ENCODE data around the gene GALNT16. TPM values are rescaled to one million over a fixed set of nuclear protein-coding genes. Genes with fewer than 3 reads are reported as not detected.
"Not testable (repeated sequence)": the region's sequence is repeated elsewhere in the genome, so short reads cannot be mapped to it uniquely, and the experiment has no call there.

GALNT16 gene
- total RNA-seq, 4 donors from 2014 or later, result 2.1 to 35.9 (median 11.5) TPM

DNA sequence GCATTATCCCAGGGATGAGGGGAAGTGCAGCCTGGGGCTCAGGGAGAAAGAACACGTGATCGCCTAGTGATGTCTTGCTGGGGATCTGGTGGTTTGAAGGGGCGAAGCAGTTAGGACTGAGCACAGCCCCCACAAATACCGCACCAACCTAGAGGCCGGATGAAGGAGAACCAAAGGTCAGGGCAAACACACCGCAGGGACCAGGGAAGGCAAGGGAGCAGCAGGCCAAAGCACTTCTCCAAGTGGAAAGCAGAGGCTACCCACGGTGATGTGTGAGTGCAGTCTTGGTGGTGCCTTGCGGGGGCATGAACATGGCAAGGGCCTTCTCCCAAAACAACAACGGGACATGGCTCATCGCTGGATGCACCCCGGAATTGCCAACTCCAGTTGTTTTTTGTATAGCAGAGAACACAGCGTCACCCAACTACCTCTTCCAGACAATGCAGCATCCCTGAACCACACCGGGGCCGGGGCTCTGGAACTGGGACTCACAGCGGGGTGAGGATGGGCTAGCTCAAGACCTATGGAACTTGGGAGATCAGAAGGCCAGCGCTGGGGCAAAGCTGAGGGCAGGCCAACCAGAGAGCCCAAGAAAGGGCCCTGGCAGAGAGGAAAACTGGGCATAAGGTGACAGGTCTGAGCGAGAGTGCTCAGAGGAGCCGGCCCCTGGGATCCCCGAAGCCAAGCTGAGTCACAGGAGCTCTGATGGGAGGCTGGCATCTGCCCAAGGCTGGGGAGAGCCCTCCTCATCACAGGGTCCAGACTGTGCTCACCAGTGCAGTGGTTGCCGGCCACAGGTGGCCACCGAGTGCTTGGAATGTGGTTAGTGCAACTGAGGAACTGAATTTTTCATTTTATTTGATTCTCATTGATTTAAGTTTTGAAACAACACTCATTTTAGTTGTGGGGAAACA, 11.1 kb downstream of the GALNT16 start:
- Histone ChIP-seq H3K27me3 (no peaks in the 10 kb centered on the region), H3K9me3 (no peaks in the 10 kb centered on the region), H3K27ac (no peak overlapping the region), H3K4me1 (no peaks in the 10 kb centered on the region), H3K4me3 (no peak overlapping the region), H3K36me3 (no peaks in the 10 kb centered on the region)
- no peak for DNase-seq
- TF ChIP-seq POLR2A (IDR thresholded peaks at IDR 0.05) (no peak), CTCF (IDR thresholded peaks at IDR 0.05) (no peak)
- intact Hi-C loops (cut with DNase I; ENCODE audit: low total_unique reads), result no loop called here

DNA sequence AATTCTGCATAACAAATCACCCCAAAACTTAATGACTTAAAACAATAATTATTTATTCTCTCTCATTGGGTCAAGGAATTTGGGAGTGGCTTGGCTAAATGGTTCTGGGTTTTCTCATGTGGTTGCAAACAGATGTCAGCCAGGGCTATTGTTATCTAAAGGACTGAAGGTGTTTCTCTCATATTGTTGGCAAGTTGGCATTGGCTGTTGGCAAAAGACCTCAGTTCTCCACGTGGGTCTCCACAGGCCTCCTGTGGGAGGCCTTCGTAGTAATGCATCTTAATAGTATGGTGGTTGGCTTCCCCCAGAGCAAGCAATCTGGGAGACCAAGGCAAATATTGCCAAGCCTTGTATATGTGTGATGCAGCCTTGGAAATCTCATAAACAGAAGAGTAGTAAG, 14.4 kb downstream of the GALNT16 start:
- H3K4me3 ChIP-seq, result no peak overlapping the region
- H3K27me3 ChIP-seq, result no peaks in the 10 kb centered on the region
- no peak for TF ChIP-seq POLR2A (IDR thresholded peaks at IDR 0.05)
- no peak for TF ChIP-seq CTCF (IDR thresholded peaks at IDR 0.05)

GRCh38 chr14:69275331-69275730, 15.4 kb downstream of the GALNT16 start:
- DNase-seq, result no peak
- intact Hi-C loops (cut with DNase I; ENCODE audit: low total_unique reads), result no loop called here
- Histone ChIP-seq H3K27me3 (no peaks in the 10 kb centered on the region), H3K27ac (no peak overlapping the region), H3K4me1 (no peaks in the 10 kb centered on the region), H3K4me3 (no peak overlapping the region), H3K36me3 (no peaks in the 10 kb centered on the region), H3K9me3 (no peaks in the 10 kb centered on the region)
- TF ChIP-seq CTCF (IDR thresholded peaks at IDR 0.05), result no peak
- TF ChIP-seq POLR2A (IDR thresholded peaks at IDR 0.05), result no peak

More for the DNA sequence above, 14.4 kb downstream of the GALNT16 start:
- intact Hi-C loops (cut with DNase I; ENCODE audit: low total_unique reads), result no loop called here
- H3K4me1 ChIP-seq, result no peaks in the 10 kb centered on the region
- DNase-seq, result no peak
- H3K36me3 ChIP-seq, result no peaks in the 10 kb centered on the region
- no peaks in the 10 kb centered on the region for H3K9me3 ChIP-seq
- H3K27ac ChIP-seq, result no peak overlapping the region

DNA sequence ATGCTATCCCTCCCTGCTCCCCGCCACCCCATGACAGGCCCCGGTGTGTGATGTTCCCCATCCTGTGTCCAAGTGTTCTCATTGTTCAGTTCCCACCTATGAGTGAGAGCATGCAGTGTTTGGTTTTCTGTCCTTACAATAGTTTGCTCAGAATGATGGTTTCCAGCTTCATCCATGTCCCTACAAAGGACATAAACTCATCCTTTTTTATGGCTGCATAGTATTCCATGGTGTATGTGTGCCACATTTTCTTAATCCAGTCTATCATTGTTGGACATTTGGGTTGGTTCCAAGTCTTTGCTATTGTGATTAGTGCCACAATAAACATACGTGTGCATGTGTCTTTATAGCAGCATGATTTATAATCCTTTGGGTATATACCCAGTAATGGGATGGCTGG, 17.4 kb downstream of the GALNT16 start:
- DNase-seq; H3K27me3 ChIP-seq; H3K9me3 ChIP-seq; H3K27ac ChIP-seq; H3K4me1 ChIP-seq; H3K36me3 ChIP-seq; H3K4me3 ChIP-seq; intact Hi-C loops (cut with DNase I; ENCODE audit: low total_unique reads): not testable (repeated sequence)

GRCh38 chr14:69280746-69281291, 20.9 kb downstream of the GALNT16 start:
- intact Hi-C loops (cut with DNase I; ENCODE audit: low total_unique reads), result no loop called here
- Histone ChIP-seq H3K4me1 (no peaks in the 10 kb centered on the region), H3K9me3 (no peaks in the 10 kb centered on the region), H3K4me3 (no peak overlapping the region), H3K27ac (no peak overlapping the region), H3K27me3 (no peaks in the 10 kb centered on the region), H3K36me3 (no peaks in the 10 kb centered on the region)
- DNase-seq, result no peak
- TF ChIP-seq POLR2A (IDR thresholded peaks at IDR 0.05), result no peak
- no peak for TF ChIP-seq CTCF (IDR thresholded peaks at IDR 0.05)
